Endothelial cell of hepatic sinusoid (primary cell): ENCODE data around the gene CPD.

Experiments
- in situ Hi-C: cut with HindIII; loops from 2 replicates; pipeline ENCODE4 v1.10.0; 2017; ENCODE audit warnings: low sequenced_read_pairs

CPD gene

GRCh38 chr17:30477774-30478115 lies 99.0 kb downstream of the CPD start:
- in situ Hi-C loops: no loop called here

GRCh38 chr17:30482555-30482954 lies 103.8 kb downstream of the CPD start:
- in situ Hi-C loops: no loop called here

- in situ Hi-C loops: no loop called here
Measured at GRCh38 chr17:30483159-30483558, 104.4 kb downstream of the CPD start.

GRCh38 chr17:30493780-30494179 lies 115.1 kb downstream of the CPD start:
- in situ Hi-C loops: no loop called here

GRCh38 chr17:30495586-30495985 lies 116.9 kb downstream of the CPD start:
- in situ Hi-C loops: no loop called here

- in situ Hi-C loops: no loop called here
Measured at GRCh38 chr17:30503558-30503957, 124.8 kb downstream of the CPD start.

GRCh38 chr17:30505868-30506417 lies 127.2 kb downstream of the CPD start:
- in situ Hi-C loops: no loop called here

GRCh38 chr17:30506481-30506880 lies 127.8 kb downstream of the CPD start:
- in situ Hi-C loops: no loop called here

GRCh38 chr17:30513346-30513745 lies 134.6 kb downstream of the CPD start:
- in situ Hi-C loops: no loop called here

- in situ Hi-C loops: no loop called here
Measured at GRCh38 chr17:30514895-30515596, 136.3 kb downstream of the CPD start.

- in situ Hi-C loops: no loop called here
Measured at GRCh38 chr17:30517786-30518185, 139.1 kb downstream of the CPD start.

- in situ Hi-C loops: no loop called here
Measured at GRCh38 chr17:30519166-30519565, 140.4 kb downstream of the CPD start.
